IMR-90 (cell line): ENCODE data around the gene ENOX1.

Source experiments
- BHLHE40 ChIP-seq: fragments of 150-350 bp; IDR thresholded peaks from 2 replicates; pipeline ENCODE4 v1.6.1; 2016; ENCODE audit warnings: mild to moderate bottlenecking, low read depth, low read length
- CEBPB ChIP-seq: IDR thresholded peaks from 2 replicates; pipeline ENCODE4 v1.6.1; 2012; ENCODE audit warnings: low read depth, low read length, improper control_type of control experiment
- CHD1 ChIP-seq: IDR thresholded peaks from 2 replicates; pipeline ENCODE4 v1.6.1; 2012; ENCODE audit warnings: low read depth, low read length, improper control_type of control experiment
- FOS ChIP-seq: fragments of 150-350 bp; IDR thresholded peaks from 2 replicates; pipeline ENCODE4 v1.6.1; 2016; ENCODE audit warnings: low read depth, low read length
- POLR2A ChIP-seq: IDR thresholded peaks from 2 replicates; pipeline ENCODE4 v1.6.1; 2012; ENCODE audit warnings: mild to moderate bottlenecking, low read depth, low read length
- RAD21 ChIP-seq: IDR thresholded peaks from 2 replicates; pipeline ENCODE4 v1.6.1; 2012; ENCODE audit warnings: low read length, improper control_type of control experiment
- RCOR1 ChIP-seq: IDR thresholded peaks from 2 replicates; pipeline ENCODE4 v1.6.1; 2012; ENCODE audit warnings: mild to moderate bottlenecking, low read length, improper control_type of control experiment; ENCODE audit not compliant: insufficient replicate concordance
- SMC3 ChIP-seq: fragments of 150-350 bp; IDR thresholded peaks from 2 replicates; pipeline ENCODE4 v1.6.1; 2016; ENCODE audit warnings: low read depth, mild to moderate bottlenecking, antibody characterized with exemption, low read length, moderate library complexity
- TF ChIP-seq, protein P1 (sequence below): conservative IDR thresholded peaks from 2 replicates; pipeline ENCODE4 v1.5.1; 2012; ENCODE audit warnings: mild to moderate bottlenecking, low read depth, low read length, improper control_type of control experiment
- TF ChIP-seq, protein P2 (sequence below): fragments of 150-350 bp; IDR thresholded peaks from 2 replicates; pipeline ENCODE4 v1.6.1; 2017; ENCODE audit warnings: mild to moderate bottlenecking, antibody characterized with exemption, low read length, low read depth

DNA sequence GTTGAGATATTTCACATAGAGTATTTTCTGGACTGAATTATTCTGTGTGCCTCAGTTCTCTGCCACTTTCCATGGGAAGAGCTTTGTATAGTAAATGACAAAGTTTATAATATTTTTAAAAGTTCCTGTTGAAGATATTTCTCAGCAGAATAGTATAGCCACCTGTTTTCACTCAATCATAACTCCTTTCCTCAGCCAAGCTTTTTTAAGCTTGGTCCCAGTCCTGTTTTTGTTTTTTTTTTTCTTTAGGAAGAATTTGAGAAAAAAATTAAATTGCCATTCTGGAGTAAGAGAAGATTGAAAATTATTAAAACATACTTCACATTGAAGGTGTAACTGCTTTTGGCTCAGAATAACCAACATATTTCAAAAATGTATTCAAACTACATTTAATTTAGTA lies 55.5 kb downstream of the ENOX1 start:
- TF ChIP-seq, protein P1, sequence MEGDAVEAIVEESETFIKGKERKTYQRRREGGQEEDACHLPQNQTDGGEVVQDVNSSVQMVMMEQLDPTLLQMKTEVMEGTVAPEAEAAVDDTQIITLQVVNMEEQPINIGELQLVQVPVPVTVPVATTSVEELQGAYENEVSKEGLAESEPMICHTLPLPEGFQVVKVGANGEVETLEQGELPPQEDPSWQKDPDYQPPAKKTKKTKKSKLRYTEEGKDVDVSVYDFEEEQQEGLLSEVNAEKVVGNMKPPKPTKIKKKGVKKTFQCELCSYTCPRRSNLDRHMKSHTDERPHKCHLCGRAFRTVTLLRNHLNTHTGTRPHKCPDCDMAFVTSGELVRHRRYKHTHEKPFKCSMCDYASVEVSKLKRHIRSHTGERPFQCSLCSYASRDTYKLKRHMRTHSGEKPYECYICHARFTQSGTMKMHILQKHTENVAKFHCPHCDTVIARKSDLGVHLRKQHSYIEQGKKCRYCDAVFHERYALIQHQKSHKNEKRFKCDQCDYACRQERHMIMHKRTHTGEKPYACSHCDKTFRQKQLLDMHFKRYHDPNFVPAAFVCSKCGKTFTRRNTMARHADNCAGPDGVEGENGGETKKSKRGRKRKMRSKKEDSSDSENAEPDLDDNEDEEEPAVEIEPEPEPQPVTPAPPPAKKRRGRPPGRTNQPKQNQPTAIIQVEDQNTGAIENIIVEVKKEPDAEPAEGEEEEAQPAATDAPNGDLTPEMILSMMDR = no peak
- no peak for TF ChIP-seq SMC3
- no peak for TF ChIP-seq POLR2A
- no peak for TF ChIP-seq CEBPB
- no peak for TF ChIP-seq RAD21
- TF ChIP-seq, protein P2, sequence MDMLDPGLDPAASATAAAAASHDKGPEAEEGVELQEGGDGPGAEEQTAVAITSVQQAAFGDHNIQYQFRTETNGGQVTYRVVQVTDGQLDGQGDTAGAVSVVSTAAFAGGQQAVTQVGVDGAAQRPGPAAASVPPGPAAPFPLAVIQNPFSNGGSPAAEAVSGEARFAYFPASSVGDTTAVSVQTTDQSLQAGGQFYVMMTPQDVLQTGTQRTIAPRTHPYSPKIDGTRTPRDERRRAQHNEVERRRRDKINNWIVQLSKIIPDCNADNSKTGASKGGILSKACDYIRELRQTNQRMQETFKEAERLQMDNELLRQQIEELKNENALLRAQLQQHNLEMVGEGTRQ = no peak
- no peak for TF ChIP-seq FOS
- TF ChIP-seq BHLHE40 = no peak
- TF ChIP-seq CHD1 = no peak
- TF ChIP-seq RCOR1 = no peak
